ENCODE measurements around the gene ATXN7L1.
A peak's percentile ranks its signal among the peaks of the same experiment; 100 is the strongest.

Gene ATXN7L1

GRCh38 chr7:105826143-105826542 lies 50.3 kb downstream of the ATXN7L1 start:
- DNase-seq, result no peak

GRCh38 chr7:105825371-105825770 lies 51.0 kb downstream of the ATXN7L1 start:
- DNase-seq, result no peak

- no peak for DNase-seq
Measured at GRCh38 chr7:105822806-105823205, 53.6 kb downstream of the ATXN7L1 start.

GRCh38 chr7:105821527-105821926 lies 54.9 kb downstream of the ATXN7L1 start:
- DNase-seq, result no peak

- no peak for DNase-seq
Measured at GRCh38 chr7:105820363-105821066, 55.9 kb downstream of the ATXN7L1 start.

GRCh38 chr7:105819559-105819958 lies 56.8 kb downstream of the ATXN7L1 start:
- DNase-seq, result no peak

- no peak for DNase-seq
Measured at GRCh38 chr7:105816954-105817615, 59.3 kb downstream of the ATXN7L1 start.

- no peak for DNase-seq
Measured at GRCh38 chr7:105816266-105816843, 60.0 kb downstream of the ATXN7L1 start.

- DNase-seq, result no peak
Measured at GRCh38 chr7:105815576-105815975, 60.8 kb downstream of the ATXN7L1 start.

GRCh38 chr7:105814481-105814880 lies 61.9 kb downstream of the ATXN7L1 start:
- DNase-seq, result no peak

- DNase-seq, result no peak
Measured at GRCh38 chr7:105811189-105811847, 65.1 kb downstream of the ATXN7L1 start.

GRCh38 chr7:105810556-105810955 lies 65.8 kb downstream of the ATXN7L1 start:
- DNase-seq, result peak; percentile 50

GRCh38 chr7:105808703-105809590 lies 67.5 kb downstream of the ATXN7L1 start:
- peak; percentile 92 for DNase-seq

GRCh38 chr7:105808209-105808608 lies 68.2 kb downstream of the ATXN7L1 start:
- no peak for DNase-seq

GRCh38 chr7:105807448-105807762 lies 69.0 kb downstream of the ATXN7L1 start:
- DNase-seq, result no peak

- peak; percentile 85 for DNase-seq
Measured at GRCh38 chr7:105806592-105807447, 69.6 kb downstream of the ATXN7L1 start.

- no peak for DNase-seq
Measured at GRCh38 chr7:105805447-105806019, 70.9 kb downstream of the ATXN7L1 start.

GRCh38 chr7:105803429-105803736 lies 73.0 kb downstream of the ATXN7L1 start:
- no peak for DNase-seq

- no peak for DNase-seq
Measured at GRCh38 chr7:105802604-105803428, 73.6 kb downstream of the ATXN7L1 start.

- DNase-seq, result no peak
Measured at GRCh38 chr7:105800849-105801534, 75.4 kb downstream of the ATXN7L1 start.

Data from stimulated activated CD4-positive, alpha-beta T cell treated with anti-CD3 and anti-CD28 coated beads, Interleukin-15, amount 100 ng/mL, for 24 hours (primary cell).